GM12891 (cell line): ENCODE data around the gene CRIM1.

Experiments
- DNase-seq: peaks from one replicate; pipeline ENCODE4 v3.0.0; 2011; ENCODE audit warnings: low spot score; ENCODE audit not compliant: insufficient read length
- FAIRE-seq: peaks from 2 replicates; lab custom pipeline; 2011; peaks lifted over from hg19 to GRCh38; lab: Jason Lieb, UNC
- PAX5 ChIP-seq: IDR thresholded peaks from 2 replicates; pipeline ENCODE4 v1.6.1; 2011; ENCODE audit warnings: low read length, moderate library complexity, mild to moderate bottlenecking; ENCODE audit not compliant: insufficient read depth, severe bottlenecking
- POLR2A ChIP-seq: IDR thresholded peaks from 2 replicates; pipeline ENCODE4 v1.6.1; 2011; ENCODE audit warnings: low read depth, low read length, control low read depth
- POLR2AphosphoS5 ChIP-seq: IDR thresholded peaks from 2 replicates; pipeline ENCODE4 v1.6.1; 2011; ENCODE audit warnings: low read depth, low read length, control low read depth
- POU2F2 ChIP-seq: IDR thresholded peaks from 2 replicates; pipeline ENCODE4 v1.6.1; 2011; ENCODE audit warnings: low read depth, mild to moderate bottlenecking, control low read depth, low read length, moderate library complexity
- SPI1 ChIP-seq: IDR thresholded peaks from 2 replicates; pipeline ENCODE4 v1.6.1; 2011; ENCODE audit warnings: low read depth, low read length, control low read depth
- TAF1 ChIP-seq: IDR thresholded peaks from 2 replicates; pipeline ENCODE4 v1.6.1; 2011; ENCODE audit warnings: low read depth, low read length, control low read depth

Gene CRIM1

GRCh38 chr2:36485521-36485920, 129.9 kb downstream of the CRIM1 start:
- DNase-seq = no peak
- FAIRE-seq = no peak
- TF ChIP-seq TAF1 (no peak), POLR2AphosphoS5 (no peak)

- TF ChIP-seq SPI1 (no peak), PAX5 (no peak), POU2F2 (no peak), TAF1 (no peak), POLR2AphosphoS5 (no peak), POLR2A (no peak)
- no peak for FAIRE-seq
- DNase-seq = no peak
Observed at GRCh38 chr2:36486521-36487044, 131.0 kb downstream of the CRIM1 start.

GRCh38 chr2:36487947-36488346, 132.4 kb downstream of the CRIM1 start:
- DNase-seq = no peak
- FAIRE-seq = no peak
- TF ChIP-seq POLR2AphosphoS5 (no peak), PAX5 (no peak), TAF1 (no peak), POLR2A (no peak), SPI1 (no peak), POU2F2 (no peak)

- FAIRE-seq = no peak
- no peak for DNase-seq
- TF ChIP-seq SPI1 (no peak), POU2F2 (no peak), PAX5 (no peak), POLR2AphosphoS5 (no peak), TAF1 (no peak), POLR2A (no peak)
Observed at GRCh38 chr2:36489281-36489680, 133.7 kb downstream of the CRIM1 start.

GRCh38 chr2:36490749-36491148, 135.2 kb downstream of the CRIM1 start:
- no peak for DNase-seq
- TF ChIP-seq PAX5 = no peak
- FAIRE-seq = no peak

GRCh38 chr2:36492216-36492945, 136.8 kb downstream of the CRIM1 start:
- TF ChIP-seq PAX5 = no peak
- no peak for TF ChIP-seq POLR2AphosphoS5
- no peak for TF ChIP-seq POU2F2
- no peak for TF ChIP-seq SPI1
- TF ChIP-seq POLR2A = no peak
- no peak for TF ChIP-seq TAF1
- DNase-seq (no peak), FAIRE-seq (no peak)

- DNase-seq (no peak), FAIRE-seq (no peak)
- TF ChIP-seq POU2F2 (no peak), PAX5 (no peak), POLR2A (no peak), POLR2AphosphoS5 (no peak), SPI1 (no peak), TAF1 (no peak)
Observed at GRCh38 chr2:36493306-36493705, 137.7 kb downstream of the CRIM1 start.

GRCh38 chr2:36497570-36498163, 142.1 kb downstream of the CRIM1 start:
- no peak for DNase-seq
- FAIRE-seq = no peak
- TF ChIP-seq TAF1 (no peak), POLR2AphosphoS5 (no peak), SPI1 (no peak), PAX5 (no peak), POU2F2 (no peak), POLR2A (no peak)

- FAIRE-seq (no peak), DNase-seq (no peak)
- no peak for TF ChIP-seq POLR2A
Observed at GRCh38 chr2:36499128-36499820, 143.7 kb downstream of the CRIM1 start.

- TF ChIP-seq TAF1 (no peak), POU2F2 (no peak), POLR2A (no peak), SPI1 (no peak), POLR2AphosphoS5 (no peak), PAX5 (no peak)
- FAIRE-seq (no peak), DNase-seq (no peak)
Observed at GRCh38 chr2:36500072-36500471, 144.5 kb downstream of the CRIM1 start.
